Transverse colon (tissue), 3 donors: ENCODE data around the gene GAB2.

Experiments
- POLR2A ChIP-seq: fragments of 450-650 bp; IDR thresholded peaks from one replicate; pipeline ENCODE4 v1.6.1; 2016; ENCODE audit warnings: antibody characterized with exemption, mild to moderate bottlenecking, moderate library complexity
- POLR2AphosphoS5 ChIP-seq, 3 donors: sonication (generic); formaldehyde crosslinking; IDR thresholded peaks; one replicate each; pipeline ENCODE4 v1.6.1; 2016; ENCODE audit warnings: antibody characterized with exemption in 3 of 3

GRCh38 chr11:78417175-78417887 lies at the start of gene GAB2:
- TF ChIP-seq POLR2A, result no peak
- TF ChIP-seq POLR2AphosphoS5 (IDR thresholded peaks at IDR 0.05), result no peak
